Ishikawa (cell line): ENCODE results near the gene TSPAN5.

Experiments used
- CEBPB ChIP-seq: IDR thresholded peaks from 2 replicates; pipeline ENCODE4 v1.6.1; 2012
- CREB1 ChIP-seq: IDR thresholded peaks from 2 replicates; pipeline ENCODE4 v1.6.1; 2012; ENCODE audit warnings: low read depth
- EGR1 ChIP-seq: IDR thresholded peaks from 2 replicates; pipeline ENCODE4 v1.6.1; 2012
- EP300 ChIP-seq: IDR thresholded peaks from 2 replicates; pipeline ENCODE4 v1.6.1; 2012; ENCODE audit warnings: borderline replicate concordance
- FOXM1 ChIP-seq: IDR thresholded peaks from 2 replicates; pipeline ENCODE4 v1.6.1; 2012; ENCODE audit warnings: low read depth, borderline replicate concordance
- NFIC ChIP-seq: IDR thresholded peaks from 2 replicates; pipeline ENCODE4 v1.6.1; 2012
- RAD21 ChIP-seq: IDR thresholded peaks from 2 replicates; pipeline ENCODE4 v1.6.1; 2012; ENCODE audit warnings: low read depth
- TAF1 ChIP-seq: IDR thresholded peaks from 2 replicates; pipeline ENCODE4 v1.6.1; 2012; ENCODE audit warnings: low read depth, mild to moderate bottlenecking
- TCF12 ChIP-seq: IDR thresholded peaks from 2 replicates; pipeline ENCODE4 v1.6.1; 2012; ENCODE audit warnings: low read depth
- TEAD4 ChIP-seq: IDR thresholded peaks from 2 replicates; pipeline ENCODE4 v1.6.1; 2012
- YY1 ChIP-seq: IDR thresholded peaks from 2 replicates; pipeline ENCODE4 v1.6.1; 2012; ENCODE audit warnings: low read depth
- ZBTB7A ChIP-seq: IDR thresholded peaks from 2 replicates; pipeline ENCODE4 v1.6.1; 2012; ENCODE audit warnings: low read depth
- TF ChIP-seq, protein P1 (sequence below): IDR thresholded peaks from 2 replicates; pipeline ENCODE4 v1.6.1; 2012
- TF ChIP-seq, protein P2 (sequence below): IDR thresholded peaks from 2 replicates; pipeline ENCODE4 v1.6.1; 2012; ENCODE audit warnings: low read depth, mild to moderate bottlenecking
- TF ChIP-seq, protein P3 (sequence below): IDR thresholded peaks from 2 replicates; pipeline ENCODE4 v1.6.1; 2012

Gene TSPAN5

DNA sequence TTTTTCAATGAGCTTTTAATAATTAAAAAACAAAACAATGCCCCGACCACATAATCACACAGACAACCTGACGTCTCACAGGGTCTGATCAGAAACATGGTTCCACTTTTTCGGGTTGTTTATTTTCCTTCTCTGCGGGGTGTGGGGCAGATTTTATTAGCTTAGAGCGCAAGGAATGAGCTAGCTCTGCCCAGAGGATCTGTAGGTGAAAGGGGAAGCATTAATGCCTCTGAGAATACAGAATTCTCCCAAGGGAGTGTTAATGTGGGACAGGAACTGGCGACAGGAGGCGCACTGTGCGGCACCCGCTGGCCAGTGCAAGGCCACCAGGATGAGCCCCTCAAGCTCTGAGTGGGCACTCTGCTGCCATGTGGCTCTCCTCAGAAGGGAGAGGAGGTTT lies 181.5 kb downstream of the TSPAN5 start:
- TF ChIP-seq CEBPB (no peak), TEAD4 (no peak), NFIC (no peak)

DNA sequence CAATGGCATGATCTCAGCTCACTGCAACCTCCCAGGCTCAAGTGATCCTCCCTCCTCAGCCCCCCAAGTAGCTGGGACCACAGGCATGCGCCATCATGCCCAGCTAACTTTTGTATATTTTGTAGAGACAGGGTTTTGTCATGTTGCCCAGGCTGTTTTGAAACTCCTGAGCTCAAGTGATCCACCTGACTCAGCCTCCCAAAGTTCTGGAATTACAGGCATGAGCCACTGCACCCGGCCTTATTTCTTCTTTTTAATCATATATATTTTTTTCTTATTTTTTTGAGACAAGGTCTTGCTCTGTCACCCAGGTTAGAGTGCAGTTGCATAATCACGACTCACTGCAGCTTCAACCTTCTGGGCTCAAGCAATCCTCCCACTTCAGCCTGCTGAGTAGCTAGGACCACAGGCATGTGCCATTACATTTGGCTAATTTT lies 184.0 kb downstream of the TSPAN5 start:
- TF ChIP-seq NFIC (no peak), CEBPB (no peak), ZBTB7A (no peak), EP300 (no peak), TCF12 (no peak), YY1 (no peak), RAD21 (no peak), TEAD4 (no peak), FOXM1 (no peak), CREB1 (no peak), EGR1 (no peak), TAF1 (no peak)
- TF ChIP-seq, protein P1, sequence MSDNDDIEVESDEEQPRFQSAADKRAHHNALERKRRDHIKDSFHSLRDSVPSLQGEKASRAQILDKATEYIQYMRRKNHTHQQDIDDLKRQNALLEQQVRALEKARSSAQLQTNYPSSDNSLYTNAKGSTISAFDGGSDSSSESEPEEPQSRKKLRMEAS, result no peak
- TF ChIP-seq, protein P2, sequence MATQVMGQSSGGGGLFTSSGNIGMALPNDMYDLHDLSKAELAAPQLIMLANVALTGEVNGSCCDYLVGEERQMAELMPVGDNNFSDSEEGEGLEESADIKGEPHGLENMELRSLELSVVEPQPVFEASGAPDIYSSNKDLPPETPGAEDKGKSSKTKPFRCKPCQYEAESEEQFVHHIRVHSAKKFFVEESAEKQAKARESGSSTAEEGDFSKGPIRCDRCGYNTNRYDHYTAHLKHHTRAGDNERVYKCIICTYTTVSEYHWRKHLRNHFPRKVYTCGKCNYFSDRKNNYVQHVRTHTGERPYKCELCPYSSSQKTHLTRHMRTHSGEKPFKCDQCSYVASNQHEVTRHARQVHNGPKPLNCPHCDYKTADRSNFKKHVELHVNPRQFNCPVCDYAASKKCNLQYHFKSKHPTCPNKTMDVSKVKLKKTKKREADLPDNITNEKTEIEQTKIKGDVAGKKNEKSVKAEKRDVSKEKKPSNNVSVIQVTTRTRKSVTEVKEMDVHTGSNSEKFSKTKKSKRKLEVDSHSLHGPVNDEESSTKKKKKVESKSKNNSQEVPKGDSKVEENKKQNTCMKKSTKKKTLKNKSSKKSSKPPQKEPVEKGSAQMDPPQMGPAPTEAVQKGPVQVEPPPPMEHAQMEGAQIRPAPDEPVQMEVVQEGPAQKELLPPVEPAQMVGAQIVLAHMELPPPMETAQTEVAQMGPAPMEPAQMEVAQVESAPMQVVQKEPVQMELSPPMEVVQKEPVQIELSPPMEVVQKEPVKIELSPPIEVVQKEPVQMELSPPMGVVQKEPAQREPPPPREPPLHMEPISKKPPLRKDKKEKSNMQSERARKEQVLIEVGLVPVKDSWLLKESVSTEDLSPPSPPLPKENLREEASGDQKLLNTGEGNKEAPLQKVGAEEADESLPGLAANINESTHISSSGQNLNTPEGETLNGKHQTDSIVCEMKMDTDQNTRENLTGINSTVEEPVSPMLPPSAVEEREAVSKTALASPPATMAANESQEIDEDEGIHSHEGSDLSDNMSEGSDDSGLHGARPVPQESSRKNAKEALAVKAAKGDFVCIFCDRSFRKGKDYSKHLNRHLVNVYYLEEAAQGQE, result no peak
- TF ChIP-seq, protein P3, sequence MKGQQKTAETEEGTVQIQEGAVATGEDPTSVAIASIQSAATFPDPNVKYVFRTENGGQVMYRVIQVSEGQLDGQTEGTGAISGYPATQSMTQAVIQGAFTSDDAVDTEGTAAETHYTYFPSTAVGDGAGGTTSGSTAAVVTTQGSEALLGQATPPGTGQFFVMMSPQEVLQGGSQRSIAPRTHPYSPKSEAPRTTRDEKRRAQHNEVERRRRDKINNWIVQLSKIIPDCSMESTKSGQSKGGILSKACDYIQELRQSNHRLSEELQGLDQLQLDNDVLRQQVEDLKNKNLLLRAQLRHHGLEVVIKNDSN, result no peak

DNA sequence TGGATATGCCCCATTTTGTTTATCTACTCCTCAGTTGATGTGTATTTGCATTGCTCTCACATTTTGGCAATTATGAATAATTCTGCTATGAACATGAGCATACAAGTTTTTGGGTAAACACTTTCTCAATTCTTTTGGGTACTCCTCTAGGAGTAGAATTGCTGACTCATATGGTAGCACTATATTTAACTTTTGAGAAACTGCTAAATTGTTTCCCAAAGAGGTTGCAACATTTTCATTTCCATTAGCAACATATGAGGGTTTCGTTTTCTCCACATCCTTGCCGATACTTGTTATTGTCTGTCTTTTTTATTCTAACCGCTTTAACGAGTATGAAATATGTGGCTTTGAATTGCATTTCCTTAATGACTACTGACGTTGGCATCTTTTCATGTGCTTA lies 185.4 kb downstream of the TSPAN5 start:
- TF ChIP-seq NFIC (no peak), EGR1 (no peak), FOXM1 (no peak), TAF1 (no peak), CEBPB (no peak), YY1 (no peak), TCF12 (no peak), TEAD4 (no peak), RAD21 (no peak), EP300 (no peak), ZBTB7A (no peak), CREB1 (no peak)
- TF ChIP-seq, protein P2, result no peak
- TF ChIP-seq, protein P3, result no peak
- TF ChIP-seq, protein P1, result no peak

DNA sequence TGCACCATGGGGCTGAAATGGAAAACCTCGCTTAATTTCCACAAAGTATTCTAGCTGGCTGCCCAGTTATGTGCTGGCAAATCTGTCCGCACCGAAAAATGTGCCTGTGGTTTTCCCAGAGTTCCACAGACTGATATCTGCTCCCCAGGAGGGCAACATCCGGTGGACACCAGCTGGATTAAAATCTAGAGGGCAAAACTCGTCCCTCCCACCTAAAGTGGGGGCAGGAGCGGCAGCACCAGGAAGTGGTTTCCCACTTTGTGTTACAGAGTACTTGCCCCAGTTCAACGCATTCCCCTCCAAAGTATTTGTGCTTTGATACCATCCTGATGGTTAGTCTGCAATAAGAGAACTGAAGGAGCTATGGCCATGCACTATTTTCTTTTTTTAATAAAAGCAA lies 187.6 kb downstream of the TSPAN5 start:
- TF ChIP-seq TAF1 (no peak), FOXM1 (no peak), RAD21 (no peak), NFIC (no peak), TCF12 (no peak), CEBPB (no peak), EGR1 (no peak), ZBTB7A (no peak), CREB1 (no peak), EP300 (no peak), YY1 (no peak), TEAD4 (no peak)
- TF ChIP-seq, protein P3, result no peak
- TF ChIP-seq, protein P1, result no peak
- TF ChIP-seq, protein P2, result no peak
